ENCODE results near the gene VAV3. TPM values are rescaled to one million over a fixed set of nuclear protein-coding genes. Genes with fewer than 3 reads are reported as not detected.

VAV3 gene
- total RNA-seq, 2 experiments from 2014 or later = 5.3 to 6.2 TPM

- TF ChIP-seq CTCF (IDR thresholded peaks at IDR 0.05) = no peak
- no peaks in the 10 kb centered on the region for H3K27me3 Mint-ChIP-seq
- peaks cover 2% of the 10 kb centered on the region for H3K9me3 Mint-ChIP-seq
- CTCF ChIA-PET = interaction anchor here (1.3 to 1.4 kb wide), 2 partner anchors 8 to 15 kb away, joined by 3 to 10 read pairs; no protein-coding TSS in a partner anchor
- no peak for ATAC-seq
- H3K27ac Mint-ChIP-seq = no peak overlapping the region
- H3K4me3 Mint-ChIP-seq = no peak overlapping the region
- peaks cover 7% of the 10 kb centered on the region for H3K36me3 Mint-ChIP-seq (ENCODE audit: low read depth)
- POLR2A ChIA-PET = interaction anchor here (0.8 to 2.4 kb wide), 2 partner anchors 21 to 23 kb away, joined by 3 to 7 read pairs; no protein-coding TSS in a partner anchor
- intact Hi-C loops (cut with micrococcal nuclease) = no loop called here
- DNase-seq = no peak
- peaks cover 66% of the 10 kb centered on the region for H3K4me1 Mint-ChIP-seq (ENCODE audit: low read depth)
These were observed 24.3 kb downstream of the VAV3 start for GRCh38 chr1:107940701-107941100.

DNA sequence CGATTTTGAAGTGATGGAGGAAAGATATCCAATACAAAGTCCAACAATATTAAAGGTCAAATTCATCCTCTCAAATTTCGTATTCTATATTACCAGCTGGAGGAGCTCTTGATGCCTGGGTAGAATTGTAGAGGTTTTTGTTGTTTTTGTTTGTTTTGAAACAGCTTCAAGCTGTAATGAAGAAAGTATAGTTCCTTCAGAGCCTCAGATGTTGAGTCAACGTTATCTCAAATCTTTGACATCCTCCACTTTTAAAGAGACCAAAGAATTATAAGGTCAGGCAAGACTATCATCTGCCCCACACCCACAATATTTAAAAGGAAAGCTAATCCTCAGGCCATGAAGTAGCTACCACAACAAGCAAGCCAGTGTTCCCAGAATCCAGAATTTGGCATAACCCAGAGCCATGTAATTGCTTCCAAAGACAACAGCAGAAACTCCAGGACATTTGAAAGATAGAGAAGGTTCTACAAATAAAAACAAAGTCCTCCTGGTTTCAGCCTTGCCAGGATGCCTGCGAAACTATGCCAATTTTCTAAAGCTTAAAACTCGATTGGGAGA is 24.9 kb downstream of the VAV3 start:
- ChIA-PET CTCF (interaction anchor here (1.0 to 1.4 kb wide), 3 partner anchors 9 to 24 kb away, joined by 3 to 10 read pairs (median 4); no protein-coding TSS in a partner anchor), POLR2A (interaction anchor here (0.8 to 2.4 kb wide), 2 partner anchors 20 to 24 kb away, joined by 3 to 7 read pairs; no protein-coding TSS in a partner anchor)
- no peak for TF ChIP-seq CTCF (IDR thresholded peaks at IDR 0.05)
- peaks cover 72% of the 10 kb centered on the region for H3K4me1 Mint-ChIP-seq (ENCODE audit: low read depth)
- H3K36me3 Mint-ChIP-seq (ENCODE audit: low read depth) = peaks cover 7% of the 10 kb centered on the region
- peaks cover 2% of the 10 kb centered on the region for H3K9me3 Mint-ChIP-seq
- ATAC-seq (no peak), DNase-seq (no peak)
- intact Hi-C loops (cut with micrococcal nuclease) = no loop called here
- no peak overlapping the region for H3K4me3 Mint-ChIP-seq
- peak overlapping the region; percentile 4 for H3K27ac Mint-ChIP-seq
- H3K27me3 Mint-ChIP-seq = no peaks in the 10 kb centered on the region

DNA sequence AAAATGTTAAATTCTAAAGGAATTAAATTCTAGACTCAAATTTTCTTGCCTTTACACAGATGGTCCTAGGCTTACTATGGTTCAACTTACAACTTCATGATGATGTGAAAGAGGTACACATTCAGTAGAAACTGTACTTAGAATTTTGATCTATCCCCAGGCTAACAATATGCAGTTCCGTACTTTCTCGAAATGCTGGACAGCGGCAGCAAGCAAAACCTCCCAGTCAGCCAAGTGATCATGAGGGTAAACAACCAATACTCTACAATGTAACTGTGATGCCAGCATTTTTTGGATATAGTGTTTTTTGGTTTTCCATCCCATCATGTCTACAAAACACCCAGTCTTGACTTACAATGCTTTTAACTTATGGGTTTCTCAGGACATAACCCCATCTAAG is 25.7 kb downstream of the VAV3 start:
- Mint-ChIP-seq H3K4me3 (no peak overlapping the region), H3K27me3 (no peaks in the 10 kb centered on the region), H3K4me1 (ENCODE audit: low read depth) (peaks cover 80% of the 10 kb centered on the region), H3K36me3 (ENCODE audit: low read depth) (peaks cover 7% of the 10 kb centered on the region), H3K27ac (no peak overlapping the region), H3K9me3 (peaks cover 2% of the 10 kb centered on the region)
- ChIA-PET POLR2A (no interaction called here), CTCF (interaction anchor here (0.6 to 1.4 kb wide), 3 partner anchors 10 to 33 kb away, joined by 4 to 10 read pairs (median 5); no protein-coding TSS in a partner anchor)
- DNase-seq (no peak), ATAC-seq (no peak)
- intact Hi-C loops (cut with micrococcal nuclease) = loop anchor here (5.0 to 10.0 kb wide), 2 partner anchors 112 to 154 kb away; no protein-coding TSS in a partner anchor
- no peak for TF ChIP-seq CTCF (IDR thresholded peaks at IDR 0.05)

DNA sequence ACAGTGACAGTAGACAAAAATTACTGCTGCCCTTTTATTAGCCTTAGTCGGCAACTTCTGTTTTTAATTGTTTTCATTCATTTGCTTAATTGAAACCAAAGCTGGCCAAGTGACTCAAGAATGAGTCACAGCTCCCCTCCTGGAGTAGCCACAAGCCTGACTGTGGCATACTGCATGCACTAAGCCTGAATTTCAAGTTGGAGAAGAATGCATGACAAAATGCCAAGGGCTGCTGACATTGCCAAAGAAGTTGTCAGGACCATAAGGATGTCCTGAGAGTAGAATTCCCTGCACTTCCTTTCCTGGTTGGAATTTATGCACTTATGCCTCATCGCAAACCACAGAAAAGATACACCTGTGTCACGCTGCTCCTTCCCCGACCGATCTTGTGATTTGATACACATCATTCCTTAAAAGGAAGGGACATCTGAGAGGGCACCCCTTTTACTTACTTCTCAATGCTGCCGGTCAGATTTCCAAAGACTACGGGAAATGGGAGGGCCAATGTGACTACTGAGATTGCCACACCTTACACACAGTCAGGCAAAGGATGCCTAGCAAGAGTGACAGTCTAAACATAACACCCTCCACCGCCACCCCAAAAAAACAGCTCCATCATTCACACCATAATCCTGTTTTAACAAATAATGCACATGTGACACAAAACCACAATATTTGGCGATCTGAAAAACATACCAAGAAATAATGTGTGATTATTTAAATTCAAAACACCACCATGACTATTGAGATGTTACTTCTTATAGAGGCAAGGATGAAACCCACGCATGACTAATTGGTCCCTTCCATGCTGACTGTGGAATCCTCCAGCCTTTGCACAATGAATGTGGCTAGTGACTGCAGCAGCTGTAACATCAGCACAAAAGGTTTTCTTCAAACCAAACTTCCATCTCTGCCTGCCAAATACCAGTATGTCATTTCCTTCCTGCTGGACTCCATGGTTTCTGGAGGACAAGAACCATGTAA is 28.2 kb downstream of the VAV3 start:
- Mint-ChIP-seq H3K9me3 (peaks cover 2% of the 10 kb centered on the region), H3K27me3 (no peaks in the 10 kb centered on the region), H3K4me1 (ENCODE audit: low read depth) (peaks cover 86% of the 10 kb centered on the region), H3K36me3 (ENCODE audit: low read depth) (peaks cover 9% of the 10 kb centered on the region), H3K27ac (peak overlapping the region; percentile 70), H3K4me3 (peak overlapping the region; percentile 44)
- intact Hi-C loops (cut with micrococcal nuclease) = loop anchor here (1.0 to 10.0 kb wide), 3 partner anchors 27 to 152 kb away; no protein-coding TSS in a partner anchor
- no peak for TF ChIP-seq CTCF (IDR thresholded peaks at IDR 0.05)
- ATAC-seq (peak; percentile 48), DNase-seq (peak; percentile 82)
- ChIA-PET CTCF (interaction anchor here (1.9 kb wide), 1 partner anchor 27 kb away, joined by 7 read pairs; no protein-coding TSS in a partner anchor), POLR2A (interaction anchor here (0.6 to 1.7 kb wide), 3 partner anchors 12 to 1889 kb away, joined by 3 to 6 read pairs (median 4); no protein-coding TSS in a partner anchor)
